Measurements from ENCODE around the gene ALDH5A1.

DNA sequence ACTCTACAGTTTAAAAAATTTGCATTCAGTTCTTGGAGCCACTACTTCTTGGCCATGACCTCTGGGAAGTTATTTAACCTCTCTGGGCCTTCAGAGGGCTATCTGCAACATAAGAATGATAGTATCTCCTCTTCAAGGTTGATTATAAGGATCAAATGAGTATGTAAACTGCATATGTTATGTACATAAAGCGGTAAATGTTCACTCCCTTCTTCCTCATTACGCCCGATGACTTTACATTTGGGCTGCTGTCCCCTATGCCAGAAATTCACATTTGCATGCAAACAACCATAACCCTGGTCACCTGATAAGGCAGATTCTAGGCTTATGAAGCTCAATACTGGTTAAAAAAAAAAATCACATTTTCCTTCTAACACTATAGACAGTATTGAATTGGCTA, 50.4 kb downstream of the ALDH5A1 start:
- TF ChIP-seq, protein P1, sequence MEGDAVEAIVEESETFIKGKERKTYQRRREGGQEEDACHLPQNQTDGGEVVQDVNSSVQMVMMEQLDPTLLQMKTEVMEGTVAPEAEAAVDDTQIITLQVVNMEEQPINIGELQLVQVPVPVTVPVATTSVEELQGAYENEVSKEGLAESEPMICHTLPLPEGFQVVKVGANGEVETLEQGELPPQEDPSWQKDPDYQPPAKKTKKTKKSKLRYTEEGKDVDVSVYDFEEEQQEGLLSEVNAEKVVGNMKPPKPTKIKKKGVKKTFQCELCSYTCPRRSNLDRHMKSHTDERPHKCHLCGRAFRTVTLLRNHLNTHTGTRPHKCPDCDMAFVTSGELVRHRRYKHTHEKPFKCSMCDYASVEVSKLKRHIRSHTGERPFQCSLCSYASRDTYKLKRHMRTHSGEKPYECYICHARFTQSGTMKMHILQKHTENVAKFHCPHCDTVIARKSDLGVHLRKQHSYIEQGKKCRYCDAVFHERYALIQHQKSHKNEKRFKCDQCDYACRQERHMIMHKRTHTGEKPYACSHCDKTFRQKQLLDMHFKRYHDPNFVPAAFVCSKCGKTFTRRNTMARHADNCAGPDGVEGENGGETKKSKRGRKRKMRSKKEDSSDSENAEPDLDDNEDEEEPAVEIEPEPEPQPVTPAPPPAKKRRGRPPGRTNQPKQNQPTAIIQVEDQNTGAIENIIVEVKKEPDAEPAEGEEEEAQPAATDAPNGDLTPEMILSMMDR (IDR thresholded peaks at IDR 0.05), result no peak
- TF ChIP-seq POLR2A (IDR thresholded peaks at IDR 0.05) (no peak), EP300 (IDR thresholded peaks at IDR 0.05) (no peak), POLR2AphosphoS5 (IDR thresholded peaks at IDR 0.05) (no peak)
